ENCODE data around the gene RSKR.

Gene RSKR

DNA sequence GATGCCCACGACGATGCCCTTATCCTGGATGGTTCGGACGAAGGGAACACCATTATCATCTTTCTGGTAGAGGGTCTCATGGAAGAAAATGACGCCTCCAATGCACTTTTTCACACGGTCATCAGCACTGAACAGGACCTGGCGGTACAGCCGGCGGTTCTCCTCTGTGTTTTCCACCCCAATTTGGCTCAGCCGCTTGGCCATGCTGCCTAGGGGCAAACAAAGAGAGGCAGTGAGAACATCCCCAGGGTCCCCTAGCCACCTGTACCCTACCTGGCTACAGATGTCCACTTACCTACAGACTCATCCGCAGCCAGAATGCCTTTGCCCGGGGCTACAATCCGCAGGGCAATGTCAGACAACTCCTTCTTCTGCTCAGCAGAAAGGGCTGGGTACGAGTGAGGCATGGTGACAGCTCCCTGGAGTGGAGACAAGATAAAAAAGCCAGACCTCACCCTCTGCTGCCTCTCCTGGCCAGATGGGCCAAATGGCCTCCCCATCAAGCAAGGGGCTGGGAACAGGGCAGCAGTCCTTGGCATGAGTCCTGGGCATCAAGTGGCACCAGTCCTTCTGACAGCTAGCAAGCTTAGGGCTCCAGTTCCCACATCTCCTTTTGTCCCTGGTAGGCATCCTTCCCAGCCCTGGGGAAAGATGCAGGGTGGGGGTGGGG is 38.7 kb downstream of the RSKR start:
- no peak for TF ChIP-seq CTCF (IDR thresholded peaks at IDR 0.05; ENCODE audit: control insufficient read depth, insufficient read depth, low read depth, low read length, missing control alignments)
- H3K4me3 ChIP-seq (ENCODE audit: control insufficient read depth, low read depth, low read length) = no peak overlapping the region
- DNase-seq (ENCODE audit: low read depth) = no peak

- no peak for DNase-seq (ENCODE audit: low read depth)
- TF ChIP-seq CTCF (IDR thresholded peaks at IDR 0.05; ENCODE audit: control insufficient read depth, insufficient read depth, low read depth, low read length, missing control alignments) = no peak
- H3K4me3 ChIP-seq (ENCODE audit: control insufficient read depth, low read depth, low read length) = no peak overlapping the region
Measured at GRCh38 chr17:28574526-28574925, 39.5 kb downstream of the RSKR start.

DNA sequence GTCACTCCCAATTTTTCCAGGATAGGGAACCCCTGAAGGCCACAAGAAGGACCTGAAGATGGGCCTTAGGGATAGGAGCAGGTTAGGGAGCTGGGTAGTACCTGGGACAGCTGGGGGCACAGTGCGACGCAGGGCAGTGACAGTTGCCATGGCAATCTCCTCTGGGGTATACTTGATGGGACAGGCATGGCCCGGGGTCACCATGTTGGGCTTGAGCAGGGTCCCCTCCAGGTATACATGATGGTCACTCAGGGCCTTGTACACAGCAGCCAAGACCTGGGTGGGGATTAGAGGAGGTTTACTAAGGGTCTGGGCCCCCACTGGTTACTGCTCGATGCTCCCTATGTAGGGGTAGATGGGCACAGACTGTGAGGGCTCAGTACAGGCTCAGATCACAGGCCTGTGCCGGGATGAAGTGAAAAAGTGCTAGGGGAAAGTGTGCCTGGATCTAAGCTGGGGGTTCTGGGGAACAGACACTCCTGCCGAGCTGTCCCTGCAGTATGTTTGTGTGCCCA is 40.0 kb downstream of the RSKR start:
- TF ChIP-seq CTCF (IDR thresholded peaks at IDR 0.05; ENCODE audit: control insufficient read depth, insufficient read depth, low read depth, low read length, missing control alignments) = no peak
- DNase-seq (ENCODE audit: low read depth) = no peak

GRCh38 chr17:28573521-28573920 is 40.5 kb downstream of the RSKR start:
- no peak for TF ChIP-seq CTCF (IDR thresholded peaks at IDR 0.05; ENCODE audit: control insufficient read depth, insufficient read depth, low read depth, low read length, missing control alignments)
- DNase-seq (ENCODE audit: low read depth) = no peak
- H3K4me3 ChIP-seq (ENCODE audit: control insufficient read depth, low read depth, low read length) = no peak overlapping the region

More for the DNA sequence above, 40.0 kb downstream of the RSKR start:
- H3K4me3 ChIP-seq (ENCODE audit: control insufficient read depth, low read depth, low read length) = no peak overlapping the region

- TF ChIP-seq CTCF (IDR thresholded peaks at IDR 0.05; ENCODE audit: control insufficient read depth, insufficient read depth, low read depth, low read length, missing control alignments) = no peak
- H3K4me3 ChIP-seq (ENCODE audit: control insufficient read depth, low read depth, low read length) = no peak overlapping the region
- no peak for DNase-seq (ENCODE audit: low read depth)
Measured at GRCh38 chr17:28573040-28573380, 41.0 kb downstream of the RSKR start.

DNA sequence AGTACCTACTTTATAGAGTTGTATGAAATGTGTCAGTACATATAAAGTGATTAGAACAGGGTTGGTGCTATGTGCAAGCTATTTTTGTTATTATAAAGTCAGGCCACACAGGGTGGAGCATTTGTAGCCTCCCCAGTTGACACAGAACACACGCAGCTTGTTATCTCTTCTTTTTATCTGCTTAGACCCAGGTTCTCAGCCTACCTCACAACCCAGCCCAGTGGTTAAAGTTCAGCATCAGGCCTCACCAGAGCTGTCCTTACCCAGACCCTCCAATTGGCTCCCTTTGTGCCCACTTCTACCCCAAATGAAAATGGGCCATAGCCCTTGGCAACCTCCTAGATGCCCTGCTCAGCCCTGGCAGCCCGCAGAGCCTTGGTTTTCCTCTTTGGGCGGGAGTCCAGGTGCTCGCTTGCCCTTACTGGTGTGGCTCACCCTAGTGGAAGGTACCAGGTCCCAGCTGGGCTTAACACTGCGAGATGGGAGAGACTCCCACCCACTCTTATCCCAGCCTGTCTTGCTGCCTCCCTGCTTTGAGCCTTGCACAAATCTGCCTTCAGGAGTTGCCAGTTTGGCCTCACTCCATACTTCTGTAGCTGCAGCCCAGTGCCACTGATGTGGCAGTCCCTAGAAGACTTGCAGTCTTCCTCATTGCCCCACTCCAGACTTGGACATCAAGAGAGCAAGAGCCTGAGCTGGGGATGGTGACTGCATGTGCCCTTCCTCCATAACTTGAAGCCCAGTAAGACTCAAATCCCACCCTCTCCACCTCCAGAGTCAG is 41.5 kb downstream of the RSKR start:
- no peak for DNase-seq (ENCODE audit: low read depth)
- H3K4me3 ChIP-seq (ENCODE audit: control insufficient read depth, low read depth, low read length) = no peak overlapping the region
- TF ChIP-seq CTCF (IDR thresholded peaks at IDR 0.05; ENCODE audit: control insufficient read depth, insufficient read depth, low read depth, low read length, missing control alignments) = no peak
